ENCODE results near the gene WDR5.
"Not testable (repeated sequence)": the region's sequence is repeated elsewhere in the genome, so short reads cannot be mapped to it uniquely, and the experiment has no call there.

WDR5 gene

GRCh38 chr9:134135343-134136117 lies at the start of gene WDR5:
TSS of gene WDR5 (plus strand) at chr9:134136082. CDS start at chr9:134139878, 3,796 bp downstream.
- DNase-seq (ENCODE audit: low read depth): peak; percentile 41

- no peak for DNase-seq (ENCODE audit: low read depth)
These were observed 47.7 kb upstream of the WDR5 start for GRCh38 chr9:134088063-134088725.

GRCh38 chr9:134089972-134090371 lies 45.9 kb upstream of the WDR5 start:
- DNase-seq (ENCODE audit: low read depth): no peak

- no peak for DNase-seq (ENCODE audit: low read depth)
These were observed 36.6 kb upstream of the WDR5 start for GRCh38 chr9:134099123-134099761.

GRCh38 chr9:134100040-134100439 lies 35.8 kb upstream of the WDR5 start:
- no peak for DNase-seq (ENCODE audit: low read depth)

- DNase-seq (ENCODE audit: low read depth): not testable (repeated sequence)
These were observed 34.7 kb upstream of the WDR5 start for GRCh38 chr9:134101133-134101532.

- no peak for DNase-seq (ENCODE audit: low read depth)
These were observed 34.2 kb upstream of the WDR5 start for GRCh38 chr9:134101623-134102149.

GRCh38 chr9:134103391-134103998 lies 32.4 kb upstream of the WDR5 start:
- no peak for DNase-seq (ENCODE audit: low read depth)

GRCh38 chr9:134111064-134111463 lies 24.8 kb upstream of the WDR5 start:
- no peak for DNase-seq (ENCODE audit: low read depth)

- no peak for DNase-seq (ENCODE audit: low read depth)
These were observed 23.3 kb upstream of the WDR5 start for GRCh38 chr9:134112561-134112960.

GRCh38 chr9:134118972-134119371 lies 16.9 kb upstream of the WDR5 start:
- not testable (repeated sequence) for DNase-seq (ENCODE audit: low read depth)

- DNase-seq (ENCODE audit: low read depth): no peak
These were observed 12.1 kb upstream of the WDR5 start for GRCh38 chr9:134123764-134124128.

GRCh38 chr9:134125413-134126095 lies 10.3 kb upstream of the WDR5 start:
- DNase-seq (ENCODE audit: low read depth): no peak

- no peak for DNase-seq (ENCODE audit: low read depth)
These were observed 9.5 kb upstream of the WDR5 start for GRCh38 chr9:134126373-134126772.

GRCh38 chr9:134127065-134127580 lies 8.8 kb upstream of the WDR5 start:
- no peak for DNase-seq (ENCODE audit: low read depth)

- no peak for DNase-seq (ENCODE audit: low read depth)
These were observed 8.3 kb upstream of the WDR5 start for GRCh38 chr9:134127616-134128015.

GRCh38 chr9:134128727-134129679 lies 6.9 kb upstream of the WDR5 start:
- no peak for DNase-seq (ENCODE audit: low read depth)

- no peak for DNase-seq (ENCODE audit: low read depth)
These were observed 5.1 kb upstream of the WDR5 start for GRCh38 chr9:134130503-134131375.

GRCh38 chr9:134131471-134132207 lies 4.2 kb upstream of the WDR5 start:
- no peak for DNase-seq (ENCODE audit: low read depth)
